Measurements from ENCODE around the gene TEX38.

TEX38 gene

DNA sequence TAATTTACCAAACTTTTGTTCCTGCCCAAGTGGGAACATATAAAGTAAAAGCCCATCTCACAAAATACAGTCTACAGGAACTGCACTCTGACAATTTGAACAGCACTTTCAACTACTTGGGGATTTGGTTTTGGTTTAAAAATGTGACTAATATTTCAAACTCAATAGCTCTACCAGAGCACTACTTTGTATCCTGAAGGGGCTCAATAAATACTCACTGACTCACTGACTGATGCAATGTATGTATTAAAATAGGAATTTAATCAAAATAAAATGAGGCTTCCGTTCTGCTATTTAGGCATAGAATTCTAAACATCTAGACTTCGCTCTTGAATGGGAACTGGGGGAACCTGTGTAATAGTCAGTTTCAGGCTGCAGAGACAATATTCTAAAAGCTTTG is 25.4 kb downstream of the TEX38 start:
- no peak overlapping the region for H3K4me3 ChIP-seq (ENCODE audit: insufficient read depth, low read depth, low read length, poor library complexity, severe bottlenecking)
- peaks cover 40% of the 10 kb centered on the region for H3K36me3 ChIP-seq (ENCODE audit: control insufficient read depth, insufficient read depth, low read length)
- no peaks in the 10 kb centered on the region for H3K27me3 ChIP-seq (replicated peaks; ENCODE audit: control insufficient read depth, insufficient read depth, low read length, poor library complexity, severe bottlenecking)
- no peaks in the 10 kb centered on the region for H3K9me3 ChIP-seq (ENCODE audit: control insufficient read depth, low read length)
- no peaks in the 10 kb centered on the region for H3K4me1 ChIP-seq (ENCODE audit: control insufficient read depth, insufficient read depth, low read length, poor library complexity, severe bottlenecking)
- DNase-seq = no peak
- H3K27ac ChIP-seq (ENCODE audit: insufficient read depth, low read length, poor library complexity, severe bottlenecking) = no peak overlapping the region

DNA sequence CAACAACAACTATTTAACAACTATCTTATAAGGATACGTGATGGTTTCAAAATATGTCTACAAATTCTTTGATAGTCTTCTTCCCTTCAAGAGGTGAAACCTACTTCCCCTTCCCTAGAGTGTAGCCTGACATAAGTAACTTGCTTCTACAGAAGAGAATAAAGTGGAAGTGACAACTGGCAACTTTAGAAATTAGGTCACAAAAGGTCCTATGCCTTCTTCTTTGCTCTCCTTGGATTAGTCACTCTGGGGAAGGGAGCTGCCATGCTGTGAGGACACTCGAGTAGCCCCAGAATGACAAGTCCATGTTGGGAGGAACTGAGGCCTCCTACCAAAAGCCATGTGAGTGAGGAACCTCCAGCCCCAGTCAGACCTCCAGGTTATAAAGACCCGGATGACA is 28.0 kb downstream of the TEX38 start:
- Histone ChIP-seq H3K4me1 (ENCODE audit: control insufficient read depth, insufficient read depth, low read length, poor library complexity, severe bottlenecking) (no peaks in the 10 kb centered on the region), H3K36me3 (ENCODE audit: control insufficient read depth, insufficient read depth, low read length) (peaks cover 52% of the 10 kb centered on the region), H3K27me3 (replicated peaks; ENCODE audit: control insufficient read depth, insufficient read depth, low read length, poor library complexity, severe bottlenecking) (no peaks in the 10 kb centered on the region), H3K27ac (ENCODE audit: insufficient read depth, low read length, poor library complexity, severe bottlenecking) (no peak overlapping the region), H3K9me3 (ENCODE audit: control insufficient read depth, low read length) (no peaks in the 10 kb centered on the region), H3K4me3 (ENCODE audit: insufficient read depth, low read depth, low read length, poor library complexity, severe bottlenecking) (no peak overlapping the region)
- no peak for DNase-seq

DNA sequence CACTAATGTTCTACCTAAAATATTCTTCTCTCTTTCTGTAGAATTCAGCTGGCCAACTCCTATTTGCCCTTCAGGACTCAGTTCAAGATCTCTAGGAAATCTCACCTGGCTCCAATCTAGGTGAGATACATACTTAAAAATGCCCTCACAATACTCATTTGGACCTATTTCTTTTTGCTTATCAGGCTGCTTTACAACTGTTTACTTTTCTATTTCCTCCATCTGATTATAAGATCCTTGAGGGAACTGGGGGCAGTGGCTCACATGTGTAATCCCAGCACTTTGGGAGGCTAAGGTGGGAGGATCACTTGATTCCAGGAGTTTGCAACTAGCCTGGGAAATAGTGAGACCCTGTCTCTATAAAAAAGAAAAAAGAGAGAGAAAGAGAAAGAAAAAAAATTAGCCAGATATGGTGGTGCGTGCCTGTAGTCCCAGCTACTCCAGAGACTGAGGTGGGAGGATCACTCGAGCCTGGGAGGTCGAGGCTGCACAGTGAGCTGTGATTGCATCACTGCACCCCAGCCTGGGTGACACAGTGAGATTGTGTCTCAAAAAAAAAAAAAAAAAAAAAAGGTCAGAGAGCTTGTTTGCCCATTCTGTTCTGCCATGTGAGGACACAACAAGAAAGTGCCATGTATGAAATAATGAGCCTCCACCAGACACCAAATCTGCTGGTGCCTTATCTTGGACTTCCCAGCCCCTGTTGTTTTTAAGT is 32.4 kb downstream of the TEX38 start:
- Histone ChIP-seq H3K27ac (ENCODE audit: insufficient read depth, low read length, poor library complexity, severe bottlenecking) (no peak overlapping the region), H3K4me1 (ENCODE audit: control insufficient read depth, insufficient read depth, low read length, poor library complexity, severe bottlenecking) (no peaks in the 10 kb centered on the region), H3K27me3 (replicated peaks; ENCODE audit: control insufficient read depth, insufficient read depth, low read length, poor library complexity, severe bottlenecking) (no peaks in the 10 kb centered on the region), H3K4me3 (ENCODE audit: insufficient read depth, low read depth, low read length, poor library complexity, severe bottlenecking) (no peak overlapping the region), H3K9me3 (ENCODE audit: control insufficient read depth, low read length) (no peaks in the 10 kb centered on the region), H3K36me3 (ENCODE audit: control insufficient read depth, insufficient read depth, low read length) (peaks cover 69% of the 10 kb centered on the region)
- no peak for DNase-seq

DNA sequence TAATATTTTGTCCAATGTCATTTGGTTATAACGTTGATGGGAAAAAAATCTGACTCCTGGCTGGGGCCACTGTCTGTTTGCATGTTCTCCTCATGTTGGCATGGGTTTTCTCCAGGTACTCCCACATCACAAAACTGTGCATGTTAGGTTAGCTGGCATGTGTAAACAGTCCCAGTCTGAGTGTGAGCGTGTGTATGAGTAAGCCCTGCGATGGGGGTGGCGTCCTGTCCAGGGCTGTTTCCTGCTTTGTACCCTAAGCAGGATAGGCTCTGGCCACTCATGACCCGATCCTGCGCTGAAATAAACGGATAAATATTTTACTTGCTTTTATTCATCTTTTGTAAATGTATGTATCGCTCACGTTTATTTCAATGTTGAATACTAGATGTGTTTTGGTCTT is 33.8 kb downstream of the TEX38 start:
- no peak for DNase-seq
- Histone ChIP-seq H3K27ac (ENCODE audit: insufficient read depth, low read length, poor library complexity, severe bottlenecking) (no peak overlapping the region), H3K4me1 (ENCODE audit: control insufficient read depth, insufficient read depth, low read length, poor library complexity, severe bottlenecking) (no peaks in the 10 kb centered on the region), H3K27me3 (replicated peaks; ENCODE audit: control insufficient read depth, insufficient read depth, low read length, poor library complexity, severe bottlenecking) (no peaks in the 10 kb centered on the region), H3K36me3 (ENCODE audit: control insufficient read depth, insufficient read depth, low read length) (peaks cover 69% of the 10 kb centered on the region), H3K4me3 (ENCODE audit: insufficient read depth, low read depth, low read length, poor library complexity, severe bottlenecking) (no peak overlapping the region), H3K9me3 (ENCODE audit: control insufficient read depth, low read length) (no peaks in the 10 kb centered on the region)

DNA sequence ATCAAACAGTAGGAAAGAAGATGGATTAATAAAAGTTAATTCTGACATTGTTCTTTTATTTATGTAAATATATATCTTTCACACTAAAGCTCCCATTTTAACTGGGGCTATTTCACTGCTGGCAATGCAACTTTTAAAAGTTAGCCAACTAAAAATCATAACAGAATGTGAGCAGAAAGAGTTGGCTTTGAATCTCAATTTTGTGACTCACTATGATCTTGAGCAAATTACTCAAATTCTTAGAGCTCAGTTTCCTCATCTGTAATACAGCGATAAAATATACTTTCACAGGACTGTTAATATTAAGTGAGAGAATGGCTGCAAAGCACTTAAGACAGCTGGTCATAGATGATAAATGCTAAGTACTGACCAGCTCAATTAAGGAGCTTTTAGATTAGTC is 36.5 kb downstream of the TEX38 start:
- Histone ChIP-seq H3K27ac (ENCODE audit: insufficient read depth, low read length, poor library complexity, severe bottlenecking) (no peak overlapping the region), H3K9me3 (ENCODE audit: control insufficient read depth, low read length) (no peaks in the 10 kb centered on the region), H3K4me3 (ENCODE audit: insufficient read depth, low read depth, low read length, poor library complexity, severe bottlenecking) (no peak overlapping the region), H3K36me3 (ENCODE audit: control insufficient read depth, insufficient read depth, low read length) (peaks cover 70% of the 10 kb centered on the region), H3K27me3 (replicated peaks; ENCODE audit: control insufficient read depth, insufficient read depth, low read length, poor library complexity, severe bottlenecking) (no peaks in the 10 kb centered on the region), H3K4me1 (ENCODE audit: control insufficient read depth, insufficient read depth, low read length, poor library complexity, severe bottlenecking) (no peaks in the 10 kb centered on the region)
- no peak for DNase-seq

DNA sequence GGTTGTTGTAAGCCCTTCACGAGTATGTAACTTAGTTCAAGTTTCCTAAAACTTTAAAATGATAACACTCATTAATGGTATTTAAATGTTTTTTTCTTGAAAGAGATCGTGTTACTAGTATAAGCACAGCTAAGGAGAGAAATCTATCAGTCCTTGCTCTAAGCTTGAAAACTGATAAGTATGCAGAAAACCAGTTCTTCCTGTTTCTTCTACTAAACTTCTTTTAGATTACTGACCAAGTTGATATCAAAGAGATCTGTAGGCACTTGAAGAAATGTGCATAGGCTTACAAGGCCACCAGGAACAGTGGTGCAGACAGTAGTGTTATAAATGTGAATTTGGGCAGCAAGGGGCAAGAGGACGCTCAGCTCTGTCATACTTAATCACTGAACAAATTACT is 43.3 kb downstream of the TEX38 start:
- H3K36me3 ChIP-seq (ENCODE audit: control insufficient read depth, insufficient read depth, low read length) = peaks cover 27% of the 10 kb centered on the region
- H3K27ac ChIP-seq (ENCODE audit: insufficient read depth, low read length, poor library complexity, severe bottlenecking) = no peak overlapping the region
- H3K9me3 ChIP-seq (ENCODE audit: control insufficient read depth, low read length) = no peaks in the 10 kb centered on the region
- peaks cover 22% of the 10 kb centered on the region for H3K4me1 ChIP-seq (ENCODE audit: control insufficient read depth, insufficient read depth, low read length, poor library complexity, severe bottlenecking)
- H3K4me3 ChIP-seq (ENCODE audit: insufficient read depth, low read depth, low read length, poor library complexity, severe bottlenecking) = no peak overlapping the region
- H3K27me3 ChIP-seq (replicated peaks; ENCODE audit: control insufficient read depth, insufficient read depth, low read length, poor library complexity, severe bottlenecking) = no peaks in the 10 kb centered on the region
- DNase-seq = no peak

DNA sequence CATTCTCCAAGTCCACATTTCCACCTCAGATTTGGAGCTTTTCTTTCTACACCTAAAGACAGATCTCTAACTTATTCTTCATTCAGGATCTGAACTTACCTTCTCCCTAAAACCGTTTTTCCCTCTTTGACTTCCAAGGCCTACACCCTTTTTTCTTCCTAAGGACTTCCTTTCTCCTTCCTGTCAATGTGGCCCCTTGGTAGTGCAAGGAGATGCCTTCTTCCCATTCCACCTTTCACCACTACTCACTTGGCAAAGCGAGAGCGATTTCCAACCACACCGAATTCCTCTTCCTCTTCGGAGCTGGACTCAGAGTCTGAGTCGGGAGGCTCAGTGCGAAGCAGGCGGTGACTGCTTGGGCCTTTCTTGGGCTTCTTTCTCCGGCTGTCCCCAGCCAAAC is 46.0 kb downstream of the TEX38 start:
- H3K27ac ChIP-seq (ENCODE audit: insufficient read depth, low read length, poor library complexity, severe bottlenecking) = no peak overlapping the region
- H3K27me3 ChIP-seq (replicated peaks; ENCODE audit: control insufficient read depth, insufficient read depth, low read length, poor library complexity, severe bottlenecking) = no peaks in the 10 kb centered on the region
- no peak for DNase-seq
- peak overlapping the region; percentile 93 for H3K4me3 ChIP-seq (ENCODE audit: insufficient read depth, low read depth, low read length, poor library complexity, severe bottlenecking)
- H3K36me3 ChIP-seq (ENCODE audit: control insufficient read depth, insufficient read depth, low read length) = peaks cover 15% of the 10 kb centered on the region
- no peaks in the 10 kb centered on the region for H3K9me3 ChIP-seq (ENCODE audit: control insufficient read depth, low read length)
- peaks cover 22% of the 10 kb centered on the region for H3K4me1 ChIP-seq (ENCODE audit: control insufficient read depth, insufficient read depth, low read length, poor library complexity, severe bottlenecking)

DNA sequence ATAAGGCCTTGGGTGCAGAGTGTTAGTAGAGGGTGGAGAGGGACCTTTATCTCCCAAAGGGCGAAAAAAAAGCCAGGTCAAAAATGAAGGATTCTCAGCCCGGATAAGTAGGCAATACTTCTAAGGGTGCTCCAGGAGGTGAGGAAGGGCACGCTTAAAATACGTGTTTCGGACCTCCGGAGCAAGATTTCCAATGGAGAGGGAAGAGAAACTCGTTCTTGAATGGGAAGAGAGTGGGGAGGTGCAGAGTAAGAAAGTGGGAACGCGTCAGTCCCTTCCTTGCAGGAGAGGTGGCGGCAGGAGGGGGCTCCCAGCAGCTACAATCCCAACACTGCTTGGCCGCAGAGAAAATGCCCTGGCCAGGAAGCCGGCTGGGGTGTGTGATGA is 46.7 kb downstream of the TEX38 start:
- H3K27me3 ChIP-seq (replicated peaks; ENCODE audit: control insufficient read depth, insufficient read depth, low read length, poor library complexity, severe bottlenecking) = no peaks in the 10 kb centered on the region
- H3K27ac ChIP-seq (ENCODE audit: insufficient read depth, low read length, poor library complexity, severe bottlenecking) = peak overlapping the region; percentile 75
- H3K4me3 ChIP-seq (ENCODE audit: insufficient read depth, low read depth, low read length, poor library complexity, severe bottlenecking) = peak overlapping the region; percentile 93
- no peak for DNase-seq
- no peaks in the 10 kb centered on the region for H3K9me3 ChIP-seq (ENCODE audit: control insufficient read depth, low read length)
- peaks cover 15% of the 10 kb centered on the region for H3K36me3 ChIP-seq (ENCODE audit: control insufficient read depth, insufficient read depth, low read length)
- H3K4me1 ChIP-seq (ENCODE audit: control insufficient read depth, insufficient read depth, low read length, poor library complexity, severe bottlenecking) = peaks cover 22% of the 10 kb centered on the region

DNA sequence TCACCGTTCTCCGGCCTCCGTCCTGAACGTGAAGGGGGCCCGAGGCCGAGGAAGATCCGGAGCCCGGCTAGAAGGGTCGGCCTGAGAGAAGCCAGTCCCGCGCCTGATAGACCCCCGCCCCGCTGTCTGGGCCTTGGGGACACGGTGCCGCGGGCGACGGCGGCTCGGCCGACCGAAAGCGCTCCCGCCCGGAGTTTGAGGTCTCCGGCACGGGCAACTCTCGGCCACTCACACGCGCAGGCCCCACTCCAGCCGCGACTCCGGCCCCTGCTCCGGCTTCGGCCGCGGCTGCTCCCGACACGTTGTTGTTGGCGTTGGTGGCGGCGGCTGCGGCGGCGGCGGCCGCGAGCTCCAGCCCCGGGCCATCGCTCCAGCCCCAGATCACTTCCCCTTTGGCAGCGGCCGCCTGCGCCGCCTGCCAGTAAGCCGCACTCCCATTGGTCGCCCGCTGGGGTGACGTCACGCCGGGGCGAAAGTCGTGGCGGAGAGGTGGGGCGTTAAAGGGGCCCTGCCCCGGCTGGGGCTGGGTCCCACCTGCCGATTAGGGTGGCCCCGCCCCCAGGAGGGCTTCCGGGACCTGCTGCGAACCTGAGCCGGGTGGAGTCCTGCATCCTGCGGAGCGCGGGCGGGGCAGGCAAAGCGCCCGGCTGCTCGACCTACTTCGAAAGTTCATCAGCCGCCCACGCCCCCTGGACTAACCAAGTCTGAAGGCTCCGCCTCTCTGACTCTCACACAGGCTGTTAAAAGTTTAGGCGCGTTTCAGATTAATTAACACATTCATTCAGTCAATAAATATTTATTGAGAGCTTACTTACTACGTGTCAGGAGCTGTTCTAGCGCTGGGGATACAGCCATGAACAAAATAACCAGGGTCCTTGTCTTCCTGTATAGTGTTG is 47.3 kb downstream of the TEX38 start, which contains the start of gene EFCAB14:
TSS of gene EFCAB14 (minus strand) at position 388 of the 896 bp plus-strand sequence. CDS start 1,027 bp downstream, outside the sequence.
- DNase-seq = peak; percentile 99
- peaks cover 11% of the 10 kb centered on the region for H3K36me3 ChIP-seq (ENCODE audit: control insufficient read depth, insufficient read depth, low read length)
- peak within 1 kb of the TSS; percentile 75 for H3K27ac ChIP-seq (ENCODE audit: insufficient read depth, low read length, poor library complexity, severe bottlenecking)
- peaks cover 22% of the 10 kb centered on the region for H3K4me1 ChIP-seq (ENCODE audit: control insufficient read depth, insufficient read depth, low read length, poor library complexity, severe bottlenecking)
- peak within 1 kb of the TSS; percentile 93 for H3K4me3 ChIP-seq (ENCODE audit: insufficient read depth, low read depth, low read length, poor library complexity, severe bottlenecking)
- H3K9me3 ChIP-seq (ENCODE audit: control insufficient read depth, low read length) = no peaks in the 10 kb centered on the region
- no peaks in the 10 kb centered on the region for H3K27me3 ChIP-seq (replicated peaks; ENCODE audit: control insufficient read depth, insufficient read depth, low read length, poor library complexity, severe bottlenecking)

DNA sequence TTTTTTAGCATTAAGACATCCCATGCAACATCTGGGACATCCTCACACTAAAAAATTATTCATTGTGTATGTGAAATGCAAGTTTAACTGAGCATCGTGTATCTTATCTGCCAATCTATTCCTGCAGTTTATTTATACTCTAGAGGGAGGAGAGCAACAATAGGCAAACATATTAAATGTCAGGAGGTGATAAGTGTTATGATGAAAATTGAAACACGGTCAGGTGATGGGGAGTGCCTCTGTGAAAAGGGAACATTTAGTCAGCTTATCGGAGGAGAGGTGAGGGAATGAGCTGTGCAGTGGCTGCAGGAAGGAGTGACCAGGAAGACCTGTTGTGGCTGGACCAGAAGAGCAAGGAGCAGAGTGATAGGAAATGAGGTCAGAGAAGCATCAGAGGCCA is 48.0 kb downstream of the TEX38 start:
- H3K4me1 ChIP-seq (ENCODE audit: control insufficient read depth, insufficient read depth, low read length, poor library complexity, severe bottlenecking) = peaks cover 22% of the 10 kb centered on the region
- peak overlapping the region; percentile 62 for H3K27ac ChIP-seq (ENCODE audit: insufficient read depth, low read length, poor library complexity, severe bottlenecking)
- no peak for DNase-seq
- no peaks in the 10 kb centered on the region for H3K27me3 ChIP-seq (replicated peaks; ENCODE audit: control insufficient read depth, insufficient read depth, low read length, poor library complexity, severe bottlenecking)
- H3K4me3 ChIP-seq (ENCODE audit: insufficient read depth, low read depth, low read length, poor library complexity, severe bottlenecking) = peak overlapping the region; percentile 93
- peaks cover 10% of the 10 kb centered on the region for H3K36me3 ChIP-seq (ENCODE audit: control insufficient read depth, insufficient read depth, low read length)
- no peaks in the 10 kb centered on the region for H3K9me3 ChIP-seq (ENCODE audit: control insufficient read depth, low read length)

All from effector memory CD4-positive, alpha-beta T cell (primary cell).